ENCODE results near the gene ZFAND3. TPM values are rescaled to one million over a fixed set of nuclear protein-coding genes. Genes with fewer than 3 reads are reported as not detected.

ZFAND3 gene
- total and polyA plus RNA-seq, 10 of the 15 experiments (the other 5 are each of a cell fraction or from before 2014, with no cell fraction given), result 0.90 to 34.4 (median 16.3) TPM

- TF ChIP-seq CTCF (IDR thresholded peaks at IDR 0.05 in 2 of 3, conservative IDR thresholded peaks at IDR 0.05 in 1 of 3; ENCODE audit: control insufficient read depth in 2 of 3, extremely low read depth in 1 of 3, insufficient read depth in 1 of 3, low read depth in 3 of 3, low read length in 3 of 3) (no peak), ZNF217 (IDR thresholded peaks at IDR 0.05) (no peak), PML (IDR thresholded peaks at IDR 0.05; ENCODE audit: low read length) (no peak), IRF5 (IDR thresholded peaks at IDR 0.05; ENCODE audit: borderline replicate concordance) (no peak), RAD21 (IDR thresholded peaks at IDR 0.05; ENCODE audit: insufficient read depth, low read depth, low read length) (no peak)
Measured at GRCh38 chr6:37916675-37917074, 97.1 kb downstream of the ZFAND3 start (continued).

DNA sequence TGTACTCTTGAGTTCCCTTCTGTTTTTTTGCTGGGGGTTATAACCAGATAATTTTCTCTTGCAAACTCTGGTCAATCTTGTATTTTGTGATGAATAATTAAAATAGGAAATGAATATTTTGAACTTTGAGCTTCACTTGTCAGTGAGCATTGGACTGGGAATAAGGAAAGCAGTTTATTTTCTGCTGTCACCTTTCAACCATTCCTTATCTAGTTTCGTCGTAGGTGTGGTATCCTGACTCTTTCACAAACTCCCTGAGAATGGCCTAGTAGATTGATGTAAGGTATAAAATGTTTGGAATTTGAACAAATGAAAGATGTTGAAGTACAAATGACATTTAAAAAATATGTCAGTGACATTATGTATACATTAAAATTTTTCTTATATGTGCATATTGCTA lies 98.0 kb downstream of the ZFAND3 start:
- Histone ChIP-seq H3K4me3 (no peak overlapping the region), H3K9me3 (replicated peaks; ENCODE audit: control insufficient read depth, insufficient read depth, low read length) (no peaks in the 10 kb centered on the region), H4K20me1 (ENCODE audit: control insufficient read depth, insufficient read depth) (no peaks in the 10 kb centered on the region), H3K4me2 (ENCODE audit: control insufficient read depth, insufficient read depth) (no peak overlapping the region), H3K36me3 (ENCODE audit: control insufficient read depth in 2 of 2, insufficient read depth in 2 of 2, low read length in 1 of 2) (no peaks in the 10 kb centered on the region; a peak in 1 of 4 replicates), H3K4me1 (ENCODE audit: control insufficient read depth, insufficient read depth, low read length) (no peaks in the 10 kb centered on the region), H3K9ac (ENCODE audit: control insufficient read depth, insufficient read depth, low read length) (no peak overlapping the region), H2AFZ (ENCODE audit: control insufficient read depth, low read depth, low read length) (no peak overlapping the region), H3K27ac (ENCODE audit: control insufficient read depth, insufficient read depth) (no peak overlapping the region), H3K79me2 (ENCODE audit: control insufficient read depth, insufficient read depth, low read length) (peaks cover 34% of the 10 kb centered on the region), H3K27me3 (replicated peaks in 1 of 2; ENCODE audit: control insufficient read depth in 2 of 2, insufficient read depth in 2 of 2, low read length in 1 of 2) (no peaks in the 10 kb centered on the region)
- WGBS (ENCODE audit: insufficient coverage, insufficient replicate concordance, low lambda C conversion rate, missing lambda C conversion rate), result 98% methylated on average over 2 of the region's 2 CpGs
- in situ Hi-C loops (cut with MboI), result no loop called here
- no TSS peak for BruUV-seq (replicated peaks)
- intact Hi-C loops (cut with micrococcal nuclease; ENCODE audit: unreplicated experiment), result no loop called here
- SMC1A ChIA-PET (ENCODE audit: uncharacterized antibody, unreplicated experiment), result interaction anchor here (1.3 to 1.5 kb wide), 2 partner anchors 19 to 38 kb away, joined by 3 read pairs; no protein-coding TSS in a partner anchor
- no peak for DNase-seq (ENCODE audit: low read depth, low spot score)
- no peak for FAIRE-seq
- ATAC-seq, result no peak
- RAD21 ChIA-PET (ENCODE audit: unreplicated experiment), result interaction anchor here (0.7 kb wide), 1 partner anchor 72 kb away, joined by 3 read pairs; no protein-coding TSS in a partner anchor
- CTCF ChIA-PET, result no interaction called here
- POLR2A ChIA-PET, result no interaction called here
- TF ChIP-seq TCF3 (IDR thresholded peaks at IDR 0.05; ENCODE audit: borderline replicate concordance, insufficient read depth, low read depth, low read length), result no peak
- TF ChIP-seq CREB1 (IDR thresholded peaks at IDR 0.05; ENCODE audit: low read depth), result no peak
- no peak for TF ChIP-seq HDAC2 (IDR thresholded peaks at IDR 0.05)
- TF ChIP-seq YBX1 (IDR thresholded peaks at IDR 0.05), result no peak
- no peak for TF ChIP-seq CREM (IDR thresholded peaks at IDR 0.05; ENCODE audit: low read depth)
- TF ChIP-seq BRCA1 (IDR thresholded peaks at IDR 0.05; ENCODE audit: low read depth, low read length), result no peak
- no peak for TF ChIP-seq KDM1A (IDR thresholded peaks at IDR 0.05; ENCODE audit: borderline replicate concordance)
- TF ChIP-seq SMAD5 (IDR thresholded peaks at IDR 0.05; ENCODE audit: low read depth), result no peak
- TF ChIP-seq GATAD2B (conservative IDR thresholded peaks at IDR 0.05; ENCODE audit: low read depth), result no peak
- no peak for TF ChIP-seq IKZF2 (IDR thresholded peaks at IDR 0.05)
- TF ChIP-seq EP300 (IDR thresholded peaks at IDR 0.05; ENCODE audit: borderline replicate concordance in 1 of 2, control insufficient read depth in 1 of 2, low read depth in 2 of 2, low read length in 2 of 2), result no peak
- TF ChIP-seq NBN (IDR thresholded peaks at IDR 0.05), result no peak
- TF ChIP-seq NFIC (IDR thresholded peaks at IDR 0.05; ENCODE audit: low read depth, low read length), result no peak
- TF ChIP-seq, protein P1, sequence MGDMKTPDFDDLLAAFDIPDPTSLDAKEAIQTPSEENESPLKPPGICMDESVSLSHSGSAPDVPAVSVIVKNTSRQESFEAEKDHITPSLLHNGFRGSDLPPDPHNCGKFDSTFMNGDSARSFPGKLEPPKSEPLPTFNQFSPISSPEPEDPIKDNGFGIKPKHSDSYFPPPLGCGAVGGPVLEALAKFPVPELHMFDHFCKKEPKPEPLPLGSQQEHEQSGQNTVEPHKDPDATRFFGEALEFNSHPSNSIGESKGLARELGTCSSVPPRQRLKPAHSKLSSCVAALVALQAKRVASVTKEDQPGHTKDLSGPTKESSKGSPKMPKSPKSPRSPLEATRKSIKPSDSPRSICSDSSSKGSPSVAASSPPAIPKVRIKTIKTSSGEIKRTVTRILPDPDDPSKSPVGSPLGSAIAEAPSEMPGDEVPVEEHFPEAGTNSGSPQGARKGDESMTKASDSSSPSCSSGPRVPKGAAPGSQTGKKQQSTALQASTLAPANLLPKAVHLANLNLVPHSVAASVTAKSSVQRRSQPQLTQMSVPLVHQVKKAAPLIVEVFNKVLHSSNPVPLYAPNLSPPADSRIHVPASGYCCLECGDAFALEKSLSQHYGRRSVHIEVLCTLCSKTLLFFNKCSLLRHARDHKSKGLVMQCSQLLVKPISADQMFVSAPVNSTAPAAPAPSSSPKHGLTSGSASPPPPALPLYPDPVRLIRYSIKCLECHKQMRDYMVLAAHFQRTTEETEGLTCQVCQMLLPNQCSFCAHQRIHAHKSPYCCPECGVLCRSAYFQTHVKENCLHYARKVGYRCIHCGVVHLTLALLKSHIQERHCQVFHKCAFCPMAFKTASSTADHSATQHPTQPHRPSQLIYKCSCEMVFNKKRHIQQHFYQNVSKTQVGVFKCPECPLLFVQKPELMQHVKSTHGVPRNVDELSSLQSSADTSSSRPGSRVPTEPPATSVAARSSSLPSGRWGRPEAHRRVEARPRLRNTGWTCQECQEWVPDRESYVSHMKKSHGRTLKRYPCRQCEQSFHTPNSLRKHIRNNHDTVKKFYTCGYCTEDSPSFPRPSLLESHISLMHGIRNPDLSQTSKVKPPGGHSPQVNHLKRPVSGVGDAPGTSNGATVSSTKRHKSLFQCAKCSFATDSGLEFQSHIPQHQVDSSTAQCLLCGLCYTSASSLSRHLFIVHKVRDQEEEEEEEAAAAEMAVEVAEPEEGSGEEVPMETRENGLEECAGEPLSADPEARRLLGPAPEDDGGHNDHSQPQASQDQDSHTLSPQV (IDR thresholded peaks at IDR 0.05), result no peak
